ENCODE results near the gene GATAD2A. TPM values are rescaled to one million over a fixed set of nuclear protein-coding genes. Genes with fewer than 3 reads are reported as not detected.

The GATAD2A gene
- total and polyA plus RNA-seq, 9 of the 15 experiments (the other 6 are each of a cell fraction or from before 2014, with no cell fraction given), result 2.4 to 226 (median 44.2) TPM

DNA sequence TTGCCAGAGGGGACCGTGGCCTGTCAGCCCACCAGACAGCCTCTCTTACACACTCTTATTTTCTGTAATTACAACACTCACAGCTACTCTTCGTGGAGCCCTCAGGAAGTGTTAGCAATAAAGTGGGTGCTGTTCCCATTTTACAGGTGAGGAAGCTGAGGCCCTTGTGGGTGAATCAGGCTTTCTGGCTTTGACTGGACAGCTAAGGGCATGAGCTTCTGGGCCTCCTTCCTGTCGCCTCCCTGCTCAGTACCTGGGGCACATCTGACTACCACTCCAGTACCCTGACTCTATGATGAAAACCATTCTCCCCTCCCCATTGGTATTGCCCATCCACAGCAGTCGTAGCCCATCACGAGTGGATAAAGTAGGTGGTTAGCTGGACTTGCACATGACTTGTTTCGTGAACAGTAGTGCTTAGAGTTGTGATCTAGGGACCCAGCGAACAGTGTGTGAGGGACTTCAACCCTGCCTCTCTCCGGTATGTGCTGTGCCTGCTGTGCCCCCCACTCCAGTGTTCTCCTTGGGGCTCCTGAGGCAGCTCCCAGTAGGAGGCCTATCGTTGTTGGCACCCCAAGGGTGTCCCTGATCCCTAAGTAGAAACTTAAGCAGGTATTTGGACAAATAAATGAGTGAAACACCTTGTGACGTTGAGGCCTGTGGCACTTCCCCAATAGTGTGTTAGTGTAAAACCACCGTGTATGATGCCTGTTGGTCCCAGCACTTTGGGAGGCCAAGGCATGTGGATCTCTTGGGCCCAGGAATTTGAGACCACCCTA is 38.6 kb downstream of the GATAD2A start (continued):
- TF ChIP-seq LCOR (CRISPR knock-in tag; IDR thresholded peaks at IDR 0.05) (0 out of 2 replicates have a peak, but pooled peaks have one; percentile 72), RCOR1 (IDR thresholded peaks at IDR 0.05; ENCODE audit: borderline replicate concordance in 1 of 2, low read depth in 2 of 2, low read length in 2 of 2) (peak; percentile 52 to 75; a peak in 3 of 4 replicates), GABPB1 (CRISPR knock-in tag; IDR thresholded peaks at IDR 0.05) (peak; percentile 47; the same call in 1 of the 2 replicates), SPI1 (IDR thresholded peaks at IDR 0.05; ENCODE audit: borderline replicate concordance, low read depth, low read length) (peak; percentile 70), ZNF764 (CRISPR knock-in tag; IDR thresholded peaks at IDR 0.05; ENCODE audit: low read depth) (no peak), FOXJ2 (tag; IDR thresholded peaks at IDR 0.05) (0 out of 2 replicates have a peak, but pooled peaks have one; percentile 21), CBX3 (IDR thresholded peaks at IDR 0.05; ENCODE audit: borderline replicate concordance in 1 of 2, low read length in 2 of 2) (0 out of 3 replicates have a peak, but pooled peaks of 1 of the 2 experiments have one; percentile 56), ADNP (tag; IDR thresholded peaks at IDR 0.05) (peak; percentile 91; the same call in 1 of the 2 replicates), ZNF274 (IDR thresholded peaks at IDR 0.05; ENCODE audit: borderline replicate concordance, low read depth, low read length) (no peak), PHF21A (IDR thresholded peaks at IDR 0.05; ENCODE audit: borderline replicate concordance, low read depth) (no peak), RBM39 (optimal IDR thresholded peaks at IDR 0.05; ENCODE audit: low read depth, low read length) (peak; percentile 14)
- TF ChIP-seq, protein P1, sequence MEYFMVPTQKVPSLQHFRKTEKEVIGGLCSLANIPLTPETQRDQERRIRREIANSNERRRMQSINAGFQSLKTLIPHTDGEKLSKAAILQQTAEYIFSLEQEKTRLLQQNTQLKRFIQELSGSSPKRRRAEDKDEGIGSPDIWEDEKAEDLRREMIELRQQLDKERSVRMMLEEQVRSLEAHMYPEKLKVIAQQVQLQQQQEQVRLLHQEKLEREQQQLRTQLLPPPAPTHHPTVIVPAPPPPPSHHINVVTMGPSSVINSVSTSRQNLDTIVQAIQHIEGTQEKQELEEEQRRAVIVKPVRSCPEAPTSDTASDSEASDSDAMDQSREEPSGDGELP (CRISPR knock-in tag; IDR thresholded peaks at IDR 0.05; ENCODE audit: borderline replicate concordance), result 0 out of 2 replicates have a peak, but pooled peaks have one; percentile 12
- TF ChIP-seq, protein P2, sequence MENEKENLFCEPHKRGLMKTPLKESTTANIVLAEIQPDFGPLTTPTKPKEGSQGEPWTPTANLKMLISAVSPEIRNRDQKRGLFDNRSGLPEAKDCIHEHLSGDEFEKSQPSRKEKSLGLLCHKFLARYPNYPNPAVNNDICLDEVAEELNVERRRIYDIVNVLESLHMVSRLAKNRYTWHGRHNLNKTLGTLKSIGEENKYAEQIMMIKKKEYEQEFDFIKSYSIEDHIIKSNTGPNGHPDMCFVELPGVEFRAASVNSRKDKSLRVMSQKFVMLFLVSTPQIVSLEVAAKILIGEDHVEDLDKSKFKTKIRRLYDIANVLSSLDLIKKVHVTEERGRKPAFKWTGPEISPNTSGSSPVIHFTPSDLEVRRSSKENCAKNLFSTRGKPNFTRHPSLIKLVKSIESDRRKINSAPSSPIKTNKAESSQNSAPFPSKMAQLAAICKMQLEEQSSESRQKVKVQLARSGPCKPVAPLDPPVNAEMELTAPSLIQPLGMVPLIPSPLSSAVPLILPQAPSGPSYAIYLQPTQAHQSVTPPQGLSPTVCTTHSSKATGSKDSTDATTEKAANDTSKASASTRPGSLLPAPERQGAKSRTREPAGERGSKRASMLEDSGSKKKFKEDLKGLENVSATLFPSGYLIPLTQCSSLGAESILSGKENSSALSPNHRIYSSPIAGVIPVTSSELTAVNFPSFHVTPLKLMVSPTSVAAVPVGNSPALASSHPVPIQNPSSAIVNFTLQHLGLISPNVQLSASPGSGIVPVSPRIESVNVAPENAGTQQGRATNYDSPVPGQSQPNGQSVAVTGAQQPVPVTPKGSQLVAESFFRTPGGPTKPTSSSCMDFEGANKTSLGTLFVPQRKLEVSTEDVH (IDR thresholded peaks at IDR 0.05; ENCODE audit: low read depth, partially characterized antibody), result no peak
- TF ChIP-seq, protein P3, sequence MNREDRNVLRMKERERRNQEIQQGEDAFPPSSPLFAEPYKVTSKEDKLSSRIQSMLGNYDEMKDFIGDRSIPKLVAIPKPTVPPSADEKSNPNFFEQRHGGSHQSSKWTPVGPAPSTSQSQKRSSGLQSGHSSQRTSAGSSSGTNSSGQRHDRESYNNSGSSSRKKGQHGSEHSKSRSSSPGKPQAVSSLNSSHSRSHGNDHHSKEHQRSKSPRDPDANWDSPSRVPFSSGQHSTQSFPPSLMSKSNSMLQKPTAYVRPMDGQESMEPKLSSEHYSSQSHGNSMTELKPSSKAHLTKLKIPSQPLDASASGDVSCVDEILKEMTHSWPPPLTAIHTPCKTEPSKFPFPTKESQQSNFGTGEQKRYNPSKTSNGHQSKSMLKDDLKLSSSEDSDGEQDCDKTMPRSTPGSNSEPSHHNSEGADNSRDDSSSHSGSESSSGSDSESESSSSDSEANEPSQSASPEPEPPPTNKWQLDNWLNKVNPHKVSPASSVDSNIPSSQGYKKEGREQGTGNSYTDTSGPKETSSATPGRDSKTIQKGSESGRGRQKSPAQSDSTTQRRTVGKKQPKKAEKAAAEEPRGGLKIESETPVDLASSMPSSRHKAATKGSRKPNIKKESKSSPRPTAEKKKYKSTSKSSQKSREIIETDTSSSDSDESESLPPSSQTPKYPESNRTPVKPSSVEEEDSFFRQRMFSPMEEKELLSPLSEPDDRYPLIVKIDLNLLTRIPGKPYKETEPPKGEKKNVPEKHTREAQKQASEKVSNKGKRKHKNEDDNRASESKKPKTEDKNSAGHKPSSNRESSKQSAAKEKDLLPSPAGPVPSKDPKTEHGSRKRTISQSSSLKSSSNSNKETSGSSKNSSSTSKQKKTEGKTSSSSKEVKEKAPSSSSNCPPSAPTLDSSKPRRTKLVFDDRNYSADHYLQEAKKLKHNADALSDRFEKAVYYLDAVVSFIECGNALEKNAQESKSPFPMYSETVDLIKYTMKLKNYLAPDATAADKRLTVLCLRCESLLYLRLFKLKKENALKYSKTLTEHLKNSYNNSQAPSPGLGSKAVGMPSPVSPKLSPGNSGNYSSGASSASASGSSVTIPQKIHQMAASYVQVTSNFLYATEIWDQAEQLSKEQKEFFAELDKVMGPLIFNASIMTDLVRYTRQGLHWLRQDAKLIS (CRISPR knock-in tag; IDR thresholded peaks at IDR 0.05), result 0 out of 2 replicates have a peak, but pooled peaks have one; percentile 48
